Activated T-cell treated with anti-CD3 and anti-CD28 coated beads for 4 hours (primary cell): Measurements from ENCODE around the gene CRY2.
"Not testable (repeated sequence)": the region's sequence is repeated elsewhere in the genome, so short reads cannot be mapped to it uniquely, and the experiment has no call there.

Experiments used
- DNase-seq: peaks from one replicate; pipeline ENCODE4 v3.0.0-alpha.2; 2020

Gene CRY2

DNA sequence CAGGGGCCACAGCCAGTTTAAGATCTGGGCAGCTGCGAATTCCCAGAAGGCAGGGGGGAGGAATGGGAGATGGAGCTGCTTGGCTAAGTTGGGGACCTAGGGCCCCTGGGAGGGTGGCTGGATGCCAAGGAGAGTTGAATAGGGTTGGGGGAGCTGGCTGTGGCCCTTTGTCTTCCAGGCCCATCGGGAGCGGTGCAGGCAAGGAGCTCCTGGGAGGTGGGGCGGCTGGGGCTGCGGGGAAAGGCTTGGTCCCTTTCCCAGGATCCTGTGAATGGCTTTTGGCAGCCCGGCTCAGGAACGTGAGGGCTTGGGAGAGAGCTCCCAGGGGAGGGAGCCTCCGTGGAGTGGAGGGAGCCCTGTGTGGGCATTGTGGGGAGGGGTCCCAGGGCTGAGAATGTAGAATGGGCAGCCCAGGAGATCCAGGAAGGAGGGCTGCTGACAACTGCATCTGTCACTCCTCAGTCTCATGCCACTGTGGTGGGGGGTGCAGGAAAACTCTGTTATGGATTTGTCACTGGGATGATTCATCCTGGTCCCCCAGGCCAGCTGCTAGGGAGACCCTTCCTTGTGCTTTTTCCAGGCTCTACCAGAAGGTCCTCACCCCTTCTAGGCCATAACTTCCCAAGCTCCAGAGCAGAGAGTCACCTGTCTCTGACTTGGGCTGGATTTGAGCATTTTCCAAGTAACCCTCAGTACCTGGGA is 53.8 kb downstream of the CRY2 start:
- no peak for DNase-seq

DNA sequence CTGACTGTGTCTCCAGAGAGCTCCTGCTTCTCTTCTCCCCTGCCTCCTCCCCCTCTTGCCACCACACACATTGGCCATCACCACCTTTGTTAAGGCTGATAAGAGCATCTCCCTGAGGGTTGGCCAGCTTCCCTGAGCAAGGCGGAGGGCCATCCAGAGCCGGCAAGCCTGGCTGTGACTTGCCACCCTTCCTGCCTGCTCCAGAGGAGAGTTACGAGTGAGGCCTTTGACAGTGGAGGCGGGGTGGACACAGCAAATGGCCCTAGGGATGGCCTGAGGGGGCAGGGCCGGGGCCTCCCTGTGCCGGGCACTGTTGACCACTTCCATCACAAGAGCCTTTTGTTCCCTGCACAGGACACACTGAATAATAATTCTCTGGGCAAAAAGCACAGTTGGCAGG is 54.4 kb downstream of the CRY2 start:
- no peak for DNase-seq

DNA sequence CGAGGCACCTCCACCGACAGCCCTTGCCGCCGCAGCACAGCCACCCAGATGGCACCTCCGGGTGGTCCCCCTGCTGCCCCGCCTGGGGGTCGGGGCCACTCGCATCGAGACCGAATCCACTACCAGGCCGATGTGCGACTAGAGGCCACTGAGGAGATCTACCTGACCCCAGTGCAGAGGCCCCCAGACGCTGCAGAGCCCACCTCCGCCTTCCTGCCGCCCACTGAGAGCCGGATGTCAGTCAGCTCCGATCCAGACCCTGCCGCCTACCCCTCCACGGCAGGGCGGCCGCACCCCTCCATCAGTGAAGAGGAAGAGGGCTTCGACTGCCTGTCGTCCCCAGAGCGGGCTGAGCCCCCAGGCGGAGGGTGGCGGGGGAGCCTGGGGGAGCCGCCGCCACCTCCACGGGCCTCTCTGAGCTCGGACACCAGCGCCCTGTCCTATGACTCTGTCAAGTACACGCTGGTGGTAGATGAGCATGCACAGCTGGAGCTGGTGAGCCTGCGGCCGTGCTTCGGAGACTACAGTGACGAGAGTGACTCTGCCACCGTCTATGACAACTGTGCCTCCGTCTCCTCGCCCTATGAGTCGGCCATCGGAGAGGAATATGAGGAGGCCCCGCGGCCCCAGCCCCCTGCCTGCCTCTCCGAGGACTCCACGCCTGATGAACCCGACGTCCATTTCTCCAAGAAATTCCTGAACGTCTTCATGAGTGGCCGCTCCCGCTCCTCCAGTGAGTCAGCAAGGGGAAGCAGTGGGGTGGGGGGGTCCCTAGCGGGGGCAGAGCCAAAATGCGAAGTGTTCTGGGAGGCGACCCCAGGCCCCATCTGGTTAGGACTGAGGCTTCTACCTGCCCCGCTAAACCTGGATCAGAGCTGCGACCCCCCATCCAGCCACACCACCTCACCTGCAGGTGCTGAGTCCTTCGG is 55.4 kb downstream of the CRY2 start:
- no peak for DNase-seq

DNA sequence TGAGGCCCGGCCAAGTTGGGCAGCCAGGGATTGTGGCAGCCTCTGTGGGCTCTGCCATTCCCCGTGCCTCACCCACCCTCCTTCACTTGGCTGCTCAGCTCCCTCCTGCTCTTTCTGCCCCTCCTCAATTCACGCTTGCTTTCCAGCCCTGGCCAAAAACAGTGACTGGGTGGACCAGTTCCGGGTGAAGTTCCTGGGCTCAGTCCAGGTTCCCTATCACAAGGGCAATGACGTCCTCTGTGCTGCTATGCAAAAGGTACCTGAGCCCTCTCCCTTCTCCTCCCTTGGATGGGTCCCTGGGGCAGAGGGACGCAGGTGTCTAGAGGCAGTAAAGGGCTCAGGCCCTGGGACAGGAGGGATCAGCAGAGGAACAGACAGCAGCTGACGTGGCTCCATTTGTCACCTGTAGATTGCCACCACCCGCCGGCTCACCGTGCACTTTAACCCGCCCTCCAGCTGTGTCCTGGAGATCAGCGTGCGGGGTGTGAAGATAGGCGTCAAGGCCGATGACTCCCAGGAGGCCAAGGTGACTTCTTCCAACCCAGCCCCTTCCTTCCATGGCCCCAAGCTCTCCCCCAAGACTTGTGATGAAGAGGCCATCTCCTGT is 57.1 kb downstream of the CRY2 start:
- DNase-seq = no peak

DNA sequence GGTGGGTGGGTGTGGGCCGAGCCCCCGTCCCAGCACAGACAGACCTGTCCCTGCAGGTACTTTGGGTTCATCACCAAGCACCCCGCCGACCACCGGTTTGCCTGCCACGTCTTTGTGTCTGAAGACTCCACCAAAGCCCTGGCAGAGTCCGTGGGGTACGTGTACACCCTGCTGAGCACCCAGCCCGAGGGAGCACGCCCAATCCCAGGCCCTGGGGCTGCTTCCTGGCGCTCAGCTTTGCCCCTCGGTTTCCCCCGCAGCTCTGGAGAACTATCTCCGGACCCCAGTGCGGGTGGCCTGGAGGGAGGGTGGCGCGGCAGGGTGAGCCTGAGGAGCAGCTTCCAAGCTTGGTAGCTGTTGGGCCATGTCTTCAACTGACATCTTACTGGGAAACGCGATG is 57.8 kb downstream of the CRY2 start:
- no peak for DNase-seq

DNA sequence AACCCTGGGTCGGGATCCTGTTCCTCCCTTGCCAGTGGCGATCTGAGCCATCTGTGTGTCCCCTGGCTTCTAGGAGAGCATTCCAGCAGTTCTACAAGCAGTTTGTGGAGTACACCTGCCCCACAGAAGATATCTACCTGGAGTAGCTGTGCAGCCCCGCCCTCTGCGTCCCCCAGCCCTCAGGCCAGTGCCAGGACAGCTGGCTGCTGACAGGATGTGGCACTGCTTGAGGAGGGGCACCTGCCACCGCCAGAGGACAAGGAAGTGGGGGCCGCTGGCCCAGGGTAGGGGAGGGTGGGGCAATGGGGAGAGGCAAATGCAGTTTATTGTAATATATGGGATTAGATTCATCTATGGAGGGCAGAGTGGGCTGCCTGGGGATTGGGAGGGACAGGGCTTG is 58.3 kb downstream of the CRY2 start:
- not testable (repeated sequence) for DNase-seq

DNA sequence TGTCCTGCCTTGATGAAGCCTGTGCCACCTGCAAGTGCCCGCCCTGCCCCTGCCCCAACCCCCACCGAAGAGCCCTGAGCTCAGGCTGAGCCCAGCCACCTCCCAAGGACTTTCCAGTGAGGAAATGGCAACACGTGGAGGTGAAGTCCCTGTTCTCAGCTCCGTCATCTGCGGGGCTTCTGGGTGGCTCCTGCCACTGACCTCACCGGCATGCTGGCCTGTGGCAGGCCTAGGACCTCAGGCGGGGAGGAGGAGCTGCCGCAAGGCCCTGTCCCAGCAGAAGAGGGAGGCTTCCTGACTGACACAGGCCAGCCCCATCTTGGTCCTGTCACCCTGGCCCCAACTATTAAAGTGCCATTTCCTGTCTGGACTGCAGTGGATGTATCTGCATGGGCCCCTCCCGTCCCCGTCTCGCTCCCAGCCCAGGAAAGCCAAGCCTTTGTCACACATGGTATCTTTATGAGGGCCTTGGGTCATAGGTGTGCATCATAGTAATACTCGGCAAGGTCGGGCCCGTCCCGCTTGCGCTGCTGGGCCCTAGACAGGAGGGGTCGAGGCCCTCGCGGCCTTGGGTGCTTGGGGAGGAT is 58.9 kb downstream of the CRY2 start:
- no peak for DNase-seq

DNA sequence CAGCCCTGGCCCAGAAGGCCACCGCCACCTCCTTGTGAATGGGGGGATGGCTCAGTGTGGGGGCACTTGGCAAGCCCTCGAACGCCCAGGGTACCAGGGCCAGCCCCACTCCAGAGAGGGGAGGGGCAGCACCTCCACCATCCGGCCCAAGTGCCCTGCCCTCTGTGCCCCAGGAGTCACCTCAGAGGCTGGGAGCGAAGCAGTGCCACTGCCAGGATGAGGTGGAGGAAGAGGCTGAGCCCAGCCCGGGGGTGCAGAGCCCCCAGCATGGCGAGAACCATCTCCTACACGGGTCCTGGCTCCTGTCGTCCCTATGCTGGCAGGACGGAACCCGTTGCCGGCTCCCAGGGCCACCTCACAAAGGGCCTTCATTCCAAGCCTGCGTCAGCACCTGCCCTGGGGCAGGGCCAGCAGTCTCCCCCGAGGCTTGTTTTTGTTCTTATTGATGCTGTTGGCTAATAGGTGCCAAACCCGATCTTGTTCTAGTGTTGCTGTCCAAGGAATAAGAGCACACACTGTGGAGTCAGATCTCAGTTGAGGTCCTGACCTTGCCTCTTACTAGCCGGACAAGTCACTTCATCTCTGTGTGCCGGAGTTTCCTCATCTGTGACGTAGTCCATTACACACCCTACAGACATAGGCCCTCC is 59.8 kb downstream of the CRY2 start, which contains the start of gene FREY1:
Gene FREY1, minus strand, starts transcription at position 307 of the 647 bp plus-strand sequence. Its CDS starts 26 bp downstream, at position 281.
- no peak for DNase-seq

DNA sequence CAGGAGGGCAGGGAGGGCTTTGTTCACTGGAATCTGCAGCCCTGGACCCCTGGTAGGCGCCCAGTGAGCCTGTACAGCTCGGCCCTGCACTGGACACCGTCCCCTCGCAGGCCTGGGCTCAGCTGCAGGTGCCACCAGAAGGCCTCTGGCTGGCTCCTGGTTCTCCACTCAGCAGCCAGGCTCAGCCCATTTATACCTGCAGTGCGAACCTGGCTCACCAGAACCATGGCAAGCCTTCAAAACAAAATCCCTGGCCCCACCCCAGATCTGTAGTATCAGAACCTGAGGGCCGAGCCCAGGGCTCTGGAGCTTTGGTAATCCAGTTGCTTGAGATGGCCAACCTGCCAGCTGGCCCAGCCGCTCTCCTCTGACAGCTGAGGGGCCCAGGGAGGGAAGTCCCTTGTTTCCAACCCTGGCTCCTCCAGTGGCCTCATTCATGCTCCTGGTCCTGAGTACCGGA is 60.7 kb downstream of the CRY2 start:
- DNase-seq = no peak

DNA sequence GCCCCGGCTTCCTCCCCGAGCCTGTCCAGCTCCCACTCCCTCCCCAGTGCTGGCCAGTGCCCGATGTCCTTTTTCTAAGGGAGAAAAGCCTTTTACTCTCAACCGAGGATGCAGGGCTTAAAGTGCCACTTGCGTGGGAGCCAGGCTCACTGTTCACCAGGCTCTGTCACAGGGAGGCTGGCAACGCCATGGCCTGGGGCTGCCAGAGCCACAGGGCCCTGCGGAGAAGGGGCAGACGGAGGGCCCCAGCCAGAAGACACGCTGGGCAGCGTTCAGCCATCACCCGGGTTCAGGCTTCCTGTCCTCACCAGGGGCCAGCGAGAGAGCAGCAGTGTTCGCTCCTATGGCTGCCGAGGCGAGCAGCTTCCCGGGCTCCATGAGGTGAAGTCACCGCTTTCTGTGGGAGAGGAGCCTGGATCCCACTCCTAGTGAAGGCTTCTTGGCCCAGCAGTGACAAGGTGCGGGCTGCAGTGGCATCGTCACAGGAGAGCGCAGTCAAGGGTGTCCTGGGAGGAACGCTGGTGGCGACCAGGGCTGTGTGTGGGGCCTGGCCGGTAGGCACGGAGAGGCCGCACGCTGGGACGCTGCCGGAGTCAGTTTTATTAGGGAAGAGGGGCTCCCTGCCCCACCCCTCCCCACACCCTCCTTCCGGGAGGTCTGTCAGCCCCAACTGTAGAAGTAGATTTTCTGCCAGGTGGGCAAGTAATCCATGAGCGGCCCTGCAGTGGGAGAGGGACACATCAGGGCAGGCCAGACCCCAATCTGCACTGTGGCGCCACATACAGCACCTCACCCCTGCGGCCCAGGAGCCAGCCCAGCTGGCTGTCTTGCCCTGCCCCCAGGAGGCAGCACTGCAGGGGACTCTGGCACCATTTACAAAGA is 62.6 kb downstream of the CRY2 start:
- no peak for DNase-seq

DNA sequence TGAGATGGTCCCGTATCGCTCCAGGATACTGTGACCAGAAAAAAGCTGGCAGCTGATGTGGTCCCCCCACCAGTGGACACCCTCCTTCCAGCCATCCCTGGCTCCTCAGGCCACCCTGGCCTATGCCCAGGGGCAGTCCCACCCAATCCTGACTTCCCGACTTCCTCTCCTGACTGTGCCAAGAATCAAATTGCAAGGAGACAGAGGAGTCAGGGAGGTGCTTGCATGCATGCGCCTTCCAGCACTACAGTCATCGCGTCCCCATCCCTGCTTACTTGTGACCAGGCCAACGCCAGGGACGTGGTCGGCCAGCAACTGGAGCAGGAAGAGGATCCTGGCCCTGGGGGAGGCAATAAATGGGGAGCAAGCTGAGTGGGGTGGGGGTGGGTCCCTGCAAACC is 63.3 kb downstream of the CRY2 start:
- no peak for DNase-seq

DNA sequence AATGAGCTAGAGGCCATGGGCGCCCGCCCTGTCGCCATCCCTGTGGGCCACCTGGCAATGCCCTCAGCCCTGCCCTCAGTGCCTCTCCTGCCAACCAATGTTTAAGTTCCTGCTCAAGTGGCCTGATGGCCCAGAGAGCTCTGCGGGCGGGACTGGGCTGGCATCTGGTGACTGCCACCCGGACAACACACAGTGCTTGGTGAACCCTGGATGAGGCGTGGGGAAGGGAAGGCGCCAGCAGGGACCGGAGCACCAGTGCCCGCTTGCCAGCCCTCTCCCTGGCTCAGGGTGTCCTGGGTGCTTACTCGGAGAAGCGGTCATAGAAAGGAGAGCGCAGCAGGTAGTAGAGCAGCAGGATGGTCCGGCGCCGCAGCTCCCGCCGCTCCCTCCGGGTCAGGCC is 66.2 kb downstream of the CRY2 start:
- no peak for DNase-seq

DNA sequence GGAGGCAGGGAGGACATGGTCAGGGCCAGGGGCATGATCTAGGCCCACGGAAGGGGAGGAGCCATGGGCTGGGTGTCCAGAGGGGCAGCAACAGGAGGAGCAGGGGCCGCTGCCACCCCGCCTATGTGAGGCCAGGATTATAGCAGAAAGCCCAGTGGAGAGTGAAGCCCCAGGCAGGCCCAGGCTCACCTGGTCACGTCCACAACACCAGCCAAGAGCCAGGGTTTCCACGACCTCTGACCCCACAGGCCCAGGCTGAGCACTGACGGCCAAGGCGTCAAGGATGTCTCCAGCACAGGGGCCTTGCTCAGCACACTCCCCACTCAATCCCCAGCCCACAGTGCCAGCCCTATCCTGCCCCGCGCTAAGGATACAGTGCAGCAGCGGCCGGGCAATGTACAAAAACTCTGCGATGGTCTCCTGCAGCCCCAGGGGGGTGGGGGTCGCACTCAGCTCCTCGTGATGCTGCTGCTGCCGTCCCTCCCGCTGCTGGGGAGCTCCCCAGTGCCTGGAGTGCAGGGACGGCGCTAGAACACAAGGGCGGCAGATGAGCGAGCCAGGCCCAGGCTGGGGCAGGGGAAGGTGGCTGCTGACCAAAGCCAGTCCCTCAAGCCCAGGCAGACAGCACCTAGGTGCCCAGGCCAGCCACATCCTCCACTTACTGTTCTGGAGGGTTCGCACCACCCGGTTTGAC is 66.8 kb downstream of the CRY2 start:
- no peak for DNase-seq

DNA sequence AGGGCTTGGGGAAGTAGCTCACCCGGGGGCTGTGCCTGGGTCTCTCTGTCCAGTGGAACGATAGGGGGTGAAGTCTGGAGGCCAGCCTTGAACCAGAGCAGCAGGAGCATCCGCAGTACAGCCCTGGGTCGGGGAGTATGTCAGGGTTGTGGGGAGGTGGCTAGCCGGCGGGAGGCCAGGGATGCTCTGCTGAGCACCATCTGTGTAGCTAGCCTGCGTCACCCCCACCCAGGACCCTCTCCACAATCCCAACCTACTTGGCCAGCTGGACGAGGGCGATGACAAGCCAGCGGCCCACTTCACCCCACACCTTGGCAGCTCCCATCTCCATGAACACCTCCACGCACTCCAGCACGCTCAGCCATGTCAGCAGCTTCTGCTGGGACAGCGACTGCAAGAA is 68.2 kb downstream of the CRY2 start:
- DNase-seq = no peak

DNA sequence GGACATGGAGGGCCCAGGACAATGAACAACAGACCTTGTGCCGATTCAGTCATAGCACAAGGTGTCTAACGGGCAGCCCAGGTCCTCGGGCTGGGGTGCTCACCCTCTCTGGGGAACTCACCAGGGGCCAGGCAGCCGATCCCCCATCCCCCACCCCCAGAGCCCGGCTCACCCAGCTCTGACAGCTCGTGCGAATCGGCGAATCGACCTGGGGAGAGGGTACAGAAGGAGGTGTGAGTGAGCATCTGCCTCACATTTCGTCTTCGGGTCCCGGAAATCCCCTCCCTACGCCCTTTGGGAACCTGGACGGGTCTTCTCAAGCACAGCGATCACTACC is 70.0 kb downstream of the CRY2 start:
- DNase-seq = no peak

DNA sequence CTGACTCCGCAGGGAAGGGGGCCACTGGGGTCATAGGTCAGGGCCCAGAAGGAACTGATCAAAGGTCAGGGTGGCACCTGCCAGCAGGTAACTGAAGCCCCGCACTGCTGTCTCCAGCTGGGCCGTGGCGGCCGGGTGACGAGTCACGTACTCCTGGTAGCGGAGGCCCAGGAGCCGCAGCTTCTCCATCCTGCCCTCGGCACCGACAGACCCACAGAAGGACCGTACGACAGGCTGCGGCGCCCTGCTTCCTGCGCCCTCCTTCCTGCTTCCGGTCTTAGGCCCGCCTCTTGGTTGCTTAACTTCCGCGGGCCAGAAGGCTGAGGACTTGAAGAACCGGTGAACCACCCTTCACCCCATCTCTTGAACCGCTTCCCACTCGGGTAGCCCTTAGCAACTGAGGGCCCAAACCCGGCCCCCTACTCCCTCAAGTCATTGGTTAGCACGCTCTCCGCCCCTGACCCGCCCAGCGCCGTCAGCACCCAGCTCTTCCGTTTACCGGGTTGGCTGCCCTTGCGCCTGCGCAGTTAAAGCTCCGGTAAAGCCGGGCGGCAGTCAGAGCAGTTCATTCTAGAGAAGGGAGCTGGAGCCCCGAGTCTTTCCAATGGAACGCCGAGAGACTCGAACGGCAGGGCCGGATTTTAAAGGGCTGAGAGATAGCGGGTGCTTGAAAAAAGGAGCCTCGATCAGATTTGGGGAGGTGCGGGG is 70.5 kb downstream of the CRY2 start, which contains the start of gene PEX16:
Gene PEX16, minus strand, starts transcription at position 255 of the 708 bp plus-strand sequence. Its CDS starts 66 bp downstream, at position 189.
- DNase-seq = peak; percentile 87

DNA sequence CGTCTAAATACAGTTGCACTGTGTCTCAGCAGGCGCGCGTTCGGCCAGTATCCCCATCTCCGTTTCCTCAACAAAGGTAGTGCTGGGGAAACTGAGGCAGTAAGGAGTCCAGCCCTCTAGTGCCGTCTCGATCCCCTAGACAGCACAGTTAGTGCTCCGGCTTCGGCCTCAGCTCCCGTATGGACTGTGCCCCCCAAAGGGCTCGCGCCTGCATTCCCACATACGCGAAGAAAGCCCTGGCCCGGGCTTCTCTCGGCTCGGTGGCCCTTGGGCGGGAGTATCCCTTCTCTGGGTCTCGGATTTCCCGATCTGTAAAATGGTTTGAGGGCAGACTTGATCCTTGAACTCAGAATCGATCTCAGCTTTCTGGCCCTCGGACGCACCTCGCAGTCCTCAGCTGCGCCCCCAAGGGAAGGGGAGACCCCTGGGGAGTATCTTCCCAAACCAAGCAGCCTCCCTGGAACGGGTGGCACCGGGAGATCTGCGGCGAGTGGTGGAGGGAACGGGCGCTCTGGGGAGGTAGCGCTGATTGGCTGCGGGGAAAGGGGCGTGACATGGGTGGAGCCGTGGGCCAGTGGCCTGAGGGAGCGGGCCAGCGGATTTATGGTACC is 71.2 kb downstream of the CRY2 start:
- DNase-seq = peak; percentile 31

DNA sequence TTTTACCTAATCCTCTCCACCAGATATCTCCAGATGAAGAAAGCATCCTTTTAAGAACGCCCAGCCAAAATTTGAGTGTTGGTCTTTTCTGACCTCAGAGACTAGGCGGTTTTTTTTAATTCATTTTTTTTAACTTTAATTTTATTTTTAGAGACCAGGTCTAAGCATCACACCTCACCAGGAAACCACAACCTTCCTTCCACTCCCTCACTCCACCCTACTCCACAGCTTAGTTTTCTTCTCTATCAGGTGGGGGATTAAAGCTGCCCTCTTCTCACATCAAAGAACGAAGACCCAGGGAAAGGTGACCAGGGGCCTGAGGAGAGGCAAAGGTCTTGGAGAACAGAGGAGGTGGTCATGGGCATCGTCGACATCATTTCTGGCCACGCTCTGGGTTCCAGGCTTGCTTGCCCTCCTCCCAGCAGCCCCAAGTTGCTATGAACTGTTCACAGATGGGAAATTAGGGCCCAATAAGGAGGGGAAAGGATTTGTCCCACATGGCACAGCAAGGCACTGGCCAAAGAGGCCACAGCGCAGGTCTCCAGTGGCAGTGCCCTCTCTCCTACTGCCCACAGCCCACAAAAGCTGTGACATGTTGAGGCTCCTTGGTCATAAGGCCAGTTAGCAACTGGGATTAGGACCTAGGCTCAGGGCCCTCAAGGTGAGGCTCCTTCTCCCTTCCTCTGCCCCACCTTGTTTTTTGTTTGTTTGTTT is 71.8 kb downstream of the CRY2 start:
- DNase-seq = no peak
